Body of pancreas (tissue), 4 donors: Measurements from ENCODE around the gene CIB2. TPM values are rescaled to one million over a fixed set of nuclear protein-coding genes. Genes with fewer than 3 reads are reported as not detected.

ENCODE experiments used
- ATAC-seq: fragments of 150-250 bp; one replicate; pipeline ENCODE4 v1.9.1; 2016
- DNase-seq, 4 donors: peaks; one replicate each; pipeline ENCODE4 v3.0.0-alpha.2; 2019
- H3K27ac ChIP-seq, 4 donors: fragments of 200-600 bp; sonication (generic); 1 replicate in 3 of 4; 2 replicates in 1 of 4; pipeline versions ENCODE4 v1.5.1 to v1.6.1; 2016 to 2019; ENCODE audit warnings: mild to moderate bottlenecking in 1 of 4, mixed read lengths in 1 of 4, moderate library complexity in 1 of 4
- H3K27me3 ChIP-seq, 2 donors: fragments of 200-600 bp; sonication (generic); one replicate each; pipeline ENCODE4 v1.6.0; 2016; ENCODE audit warnings: mild to moderate bottlenecking in 1 of 2
- H3K36me3 ChIP-seq, 2 donors: fragments of 200-600 bp; sonication (generic); replicated peaks in 1 of 2; 2 replicates each; pipeline ENCODE4 v1.5.1; 2016; ENCODE audit warnings: low read depth in 2 of 2; ENCODE audit not compliant: insufficient read depth in 1 of 2
- H3K4me1 ChIP-seq: fragments of 200-600 bp; sonication (generic); one replicate; pipeline ENCODE4 v1.6.0; 2016
- H3K4me3 ChIP-seq, 2 donors: fragments of 200-600 bp; sonication (generic); 1 replicate in 1 of 2; 2 replicates in 1 of 2; pipeline ENCODE4 v1.5.1; 2016 to 2019
- H3K9me3 ChIP-seq, 3 donors: fragments of 200-600 bp; sonication (generic); 1 replicate in 2 of 3; 2 replicates in 1 of 3; pipeline ENCODE4 v1.5.1; 2016
- CTCF ChIP-seq, 7 experiments: fragments of 450-650 bp in 4 of 7; fragments of 200-600 bp in 3 of 7; sonication (generic) in 3 of 7; IDR thresholded peaks; one replicate each; pipeline ENCODE4 v1.5.1; 2016 to 2019; ENCODE audit warnings: antibody characterized with exemption in 7 of 7
- POLR2A ChIP-seq, 3 donors: fragments of 450-650 bp; IDR thresholded peaks; one replicate each; pipeline ENCODE4 v1.6.1; 2016; ENCODE audit warnings: antibody characterized with exemption in 3 of 3, mild to moderate bottlenecking in 2 of 3
- WGBS, 2 donors: methylation state at CpG; one replicate each; pipeline ENCODE4 v1.1.5; 2017; 5-methylcytosine and 5-hydroxymethylcytosine counted together
- intact Hi-C: fragments of 100-400 bp; cut with DNase I; formaldehyde crosslinking; loops from one replicate; pipeline ENCODE4 v1.15.1; 2023
- total RNA-seq, 2 donors: library from RNA; depleted of rRNA; stranded (reverse); fragments of >200 nt; gene quantifications; one replicate each; pipeline ENCODE4 v1.1.0, GENCODE V29; 2016

CIB2 gene
- total RNA-seq, 2 donors from 2014 or later = 3.4 to 6.9 TPM

DNA sequence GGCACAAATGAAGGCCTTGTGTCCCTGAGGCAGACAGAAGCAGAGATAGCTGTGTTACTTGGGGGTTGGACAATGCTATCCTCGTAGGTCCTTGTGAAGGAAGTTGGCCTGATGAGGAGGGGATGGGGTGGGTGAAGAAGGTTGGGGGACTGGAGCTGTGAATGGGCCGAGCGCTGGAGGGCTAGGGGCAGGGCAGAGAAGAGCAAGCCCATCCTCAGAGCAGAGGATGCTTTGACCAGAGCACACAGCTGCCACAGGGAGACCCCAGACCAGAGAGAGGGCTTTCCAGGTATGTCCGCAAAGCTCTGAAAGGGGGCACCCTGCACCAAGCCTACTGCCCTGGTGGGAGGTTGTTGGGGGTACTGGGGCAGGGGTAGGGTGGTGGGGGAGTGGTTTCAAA lies 48.1 kb downstream of the CIB2 start:
- H3K9me3 ChIP-seq = no peaks in the 10 kb centered on the region
- H3K27ac ChIP-seq = no peak overlapping the region
- H3K4me1 ChIP-seq = peaks cover 1% of the 10 kb centered on the region
- no peak for ATAC-seq
- no peaks in the 10 kb centered on the region for H3K27me3 ChIP-seq
- intact Hi-C loops = no loop called here
- no peak overlapping the region for H3K4me3 ChIP-seq
- H3K36me3 ChIP-seq = no peaks in the 10 kb centered on the region
- WGBS, 2 donors = 78 to 85% methylated on average over 4 of the region's 4 CpGs
- peak in 1 of 4 donors; percentile 2 for DNase-seq
- TF ChIP-seq POLR2A (IDR thresholded peaks at IDR 0.05) (no peak), CTCF (IDR thresholded peaks at IDR 0.05) (no peak)

GRCh38 chr15:78082743-78083110 lies 48.5 kb downstream of the CIB2 start:
- DNase-seq (peak in 1 of 4 donors; percentile 5), ATAC-seq (no peak)
- Histone ChIP-seq H3K9me3 (no peaks in the 10 kb centered on the region), H3K27me3 (no peaks in the 10 kb centered on the region), H3K4me3 (no peak overlapping the region), H3K36me3 (no peaks in the 10 kb centered on the region), H3K27ac (no peak overlapping the region), H3K4me1 (peaks cover 6% of the 10 kb centered on the region)
- WGBS, 2 donors = 75 to 78% methylated on average over 1 of the region's 1 CpG
- intact Hi-C loops = no loop called here
- TF ChIP-seq POLR2A (IDR thresholded peaks at IDR 0.05) = no peak
- TF ChIP-seq CTCF (IDR thresholded peaks at IDR 0.05) = no peak

DNA sequence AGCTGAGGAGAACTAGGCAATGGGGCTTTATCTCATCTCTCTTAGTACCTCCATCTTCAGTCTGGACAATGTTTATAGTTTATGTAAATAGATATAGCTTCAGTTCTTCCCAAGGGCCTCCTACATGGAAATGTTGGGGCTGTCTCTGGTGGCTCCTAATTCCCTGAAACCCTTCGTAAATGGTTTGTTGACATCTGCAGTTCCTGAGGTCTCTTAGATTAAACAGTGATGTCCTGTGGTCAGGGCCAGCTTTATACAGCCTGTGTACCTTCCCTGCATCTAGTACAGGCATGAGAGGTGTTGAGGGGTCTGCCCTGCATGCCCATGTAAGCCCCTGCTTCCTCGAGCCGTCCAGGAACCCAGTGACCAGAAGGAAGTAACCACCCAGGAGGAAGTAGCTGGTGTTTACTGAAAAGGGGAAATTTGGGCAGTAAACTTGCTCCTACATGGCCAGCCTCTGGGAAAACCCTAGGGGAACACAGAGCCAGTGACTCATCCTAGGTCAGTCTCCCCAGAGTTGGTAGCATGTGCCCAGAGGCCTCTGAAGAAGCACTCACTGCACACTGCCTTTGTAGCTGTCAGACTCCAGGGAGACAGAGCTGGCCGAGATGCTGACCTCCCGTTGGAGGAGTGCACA lies 49.0 kb downstream of the CIB2 start:
- DNase-seq (peak in 2 of 4 donors; percentile 8 to 59), ATAC-seq (no peak)
- no peak overlapping the region for H3K27ac ChIP-seq

GRCh38 chr15:78080088-78080460 lies 51.2 kb downstream of the CIB2 start:
- Histone ChIP-seq H3K27ac (no peak overlapping the region), H3K4me3 (no peak overlapping the region), H3K27me3 (no peaks in the 10 kb centered on the region), H3K36me3 (no peaks in the 10 kb centered on the region), H3K4me1 (peaks cover 23% of the 10 kb centered on the region), H3K9me3 (no peaks in the 10 kb centered on the region)
- no peak for TF ChIP-seq CTCF (IDR thresholded peaks at IDR 0.05)
- TF ChIP-seq POLR2A (IDR thresholded peaks at IDR 0.05) = no peak
- DNase-seq (no peak), ATAC-seq (no peak)
- intact Hi-C loops = no loop called here
- 84 to 85% methylated on average over 8 of the region's 8 CpGs for WGBS, 2 donors

More for the DNA sequence above, 49.0 kb downstream of the CIB2 start:
- Histone ChIP-seq H3K4me3 (no peak overlapping the region), H3K4me1 (peaks cover 6% of the 10 kb centered on the region), H3K27me3 (no peaks in the 10 kb centered on the region), H3K9me3 (no peaks in the 10 kb centered on the region), H3K36me3 (no peaks in the 10 kb centered on the region)
- intact Hi-C loops = no loop called here
- WGBS, 2 donors = 66 to 78% methylated on average over 5 of the region's 5 CpGs
- no peak for TF ChIP-seq CTCF (IDR thresholded peaks at IDR 0.05)
- TF ChIP-seq POLR2A (IDR thresholded peaks at IDR 0.05) = no peak
